ENCODE data around the gene SLC22A3. TPM values are rescaled to one million over a fixed set of nuclear protein-coding genes. Genes with fewer than 3 reads are reported as not detected.

SLC22A3 gene
- total RNA-seq, 1 experiment from 2014 or later, result 4.1 TPM

- TF ChIP-seq ZNF396 (CRISPR knock-in tag; IDR thresholded peaks at IDR 0.05; ENCODE audit: borderline replicate concordance) (no peak), E2F5 (CRISPR knock-in tag; IDR thresholded peaks at IDR 0.05) (no peak), RORB (CRISPR knock-in tag; IDR thresholded peaks at IDR 0.05) (no peak), ZNF219 (CRISPR knock-in tag; IDR thresholded peaks at IDR 0.05; ENCODE audit: borderline replicate concordance) (no peak), ZSCAN18 (CRISPR knock-in tag; IDR thresholded peaks at IDR 0.05) (no peak), TCF7 (CRISPR knock-in tag; IDR thresholded peaks at IDR 0.05; ENCODE audit: low read depth) (no peak), ZMAT4 (CRISPR knock-in tag; IDR thresholded peaks at IDR 0.05) (no peak), ZBTB21 (CRISPR knock-in tag; IDR thresholded peaks at IDR 0.05; ENCODE audit: borderline replicate concordance) (no peak), SMAD4 (CRISPR knock-in tag; IDR thresholded peaks at IDR 0.05) (no peak), PREB (CRISPR knock-in tag; IDR thresholded peaks at IDR 0.05; ENCODE audit: borderline replicate concordance) (no peak), MAX (CRISPR knock-in tag; IDR thresholded peaks at IDR 0.05) (no peak), ZNF317 (CRISPR knock-in tag; IDR thresholded peaks at IDR 0.05; ENCODE audit: borderline replicate concordance, low read depth) (no peak), HMGA2 (CRISPR knock-in tag; IDR thresholded peaks at IDR 0.05) (no peak)
- H3K36me3 Mint-ChIP-seq, result 0 out of 2 replicates have a peak, but pooled peaks cover 2% of the 10 kb centered on the region
- no peak overlapping the region for H3K4me3 Mint-ChIP-seq
- POLR2A ChIA-PET, result no interaction called here
- H3K4me1 Mint-ChIP-seq, result peaks cover 24% of the 10 kb centered on the region
- peaks cover 5% of the 10 kb centered on the region; the same call in 1 of the 2 replicates for H3K9me3 Mint-ChIP-seq
- DNase-seq (ENCODE audit: low spot score) (no peak), ATAC-seq (no peak)
- H3K27ac Mint-ChIP-seq, result no peak overlapping the region
- H3K27me3 Mint-ChIP-seq (ENCODE audit: low read depth), result no peaks in the 10 kb centered on the region
- CTCF ChIA-PET, result no interaction called here
These were observed 78.0 kb downstream of the SLC22A3 start for GRCh38 chr6:160426136-160426535.

GRCh38 chr6:160427312-160428068, 79.3 kb downstream of the SLC22A3 start:
- ATAC-seq, result no peak
- no peak for DNase-seq (ENCODE audit: low spot score)
- H3K36me3 Mint-ChIP-seq, result no peaks in the 10 kb centered on the region
- ChIA-PET POLR2A (no interaction called here), CTCF (no interaction called here)
- peaks cover 24% of the 10 kb centered on the region for H3K4me1 Mint-ChIP-seq
- H3K4me3 Mint-ChIP-seq, result no peak overlapping the region
- no peak overlapping the region for H3K27ac Mint-ChIP-seq
- no peaks in the 10 kb centered on the region for H3K9me3 Mint-ChIP-seq
- H3K27me3 Mint-ChIP-seq (ENCODE audit: low read depth), result no peaks in the 10 kb centered on the region
- TF ChIP-seq ZNF121 (CRISPR knock-in tag; IDR thresholded peaks at IDR 0.05) (no peak), ZNF532 (CRISPR knock-in tag; IDR thresholded peaks at IDR 0.05; ENCODE audit: borderline replicate concordance) (no peak), TEAD4 (CRISPR knock-in tag; IDR thresholded peaks at IDR 0.05) (no peak), FOXP4 (CRISPR knock-in tag; IDR thresholded peaks at IDR 0.05) (no peak), NFATC4 (CRISPR knock-in tag; IDR thresholded peaks at IDR 0.05) (no peak), KAT7 (CRISPR knock-in tag; IDR thresholded peaks at IDR 0.05; ENCODE audit: borderline replicate concordance) (no peak), AR (CRISPR knock-in tag; IDR thresholded peaks at IDR 0.05) (no peak), ZNF423 (CRISPR knock-in tag; IDR thresholded peaks at IDR 0.05) (no peak), IRF2 (CRISPR knock-in tag; IDR thresholded peaks at IDR 0.05; ENCODE audit: borderline replicate concordance, low read depth) (no peak)

Data from WTC11 (cell line).